HG02840 (cell line): ENCODE data around the gene RBM24.
"Not testable (repeated sequence)": the region's sequence is repeated elsewhere in the genome, so short reads cannot be mapped to it uniquely, and the experiment has no call there.

Experiments used
- ATAC-seq: cut with Tn5 transposase; IDR thresholded peaks from one replicate; pipeline ENCODE4 v1.9.1; 2021; ENCODE audit warnings: mild to moderate bottlenecking, moderate library complexity, moderate number of reproducible peaks; ENCODE audit not compliant: unreplicated experiment, low FRiP score

Gene RBM24

GRCh38 chr6:17289630-17290061 lies 8.5 kb downstream of the RBM24 start:
- no peak for ATAC-seq

DNA sequence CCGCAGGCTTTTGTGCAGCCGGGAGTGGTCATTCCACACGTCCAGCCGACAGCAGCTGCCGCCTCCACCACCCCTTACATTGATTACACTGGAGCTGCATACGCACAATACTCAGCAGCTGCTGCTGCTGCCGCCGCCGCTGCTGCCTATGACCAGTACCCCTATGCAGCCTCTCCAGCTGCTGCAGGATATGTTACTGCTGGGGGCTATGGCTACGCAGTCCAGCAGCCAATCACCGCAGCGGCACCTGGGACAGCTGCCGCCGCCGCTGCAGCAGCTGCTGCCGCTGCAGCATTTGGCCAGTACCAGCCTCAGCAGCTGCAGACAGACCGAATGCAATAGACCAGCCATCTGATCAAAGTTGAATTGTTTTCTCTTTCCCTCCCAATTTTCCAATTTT lies 10.6 kb downstream of the RBM24 start:
- ATAC-seq = no peak

GRCh38 chr6:17292600-17293133 lies 11.5 kb downstream of the RBM24 start:
- ATAC-seq = no peak

- ATAC-seq = no peak
Observed at GRCh38 chr6:17293395-17293794, 12.2 kb downstream of the RBM24 start.

DNA sequence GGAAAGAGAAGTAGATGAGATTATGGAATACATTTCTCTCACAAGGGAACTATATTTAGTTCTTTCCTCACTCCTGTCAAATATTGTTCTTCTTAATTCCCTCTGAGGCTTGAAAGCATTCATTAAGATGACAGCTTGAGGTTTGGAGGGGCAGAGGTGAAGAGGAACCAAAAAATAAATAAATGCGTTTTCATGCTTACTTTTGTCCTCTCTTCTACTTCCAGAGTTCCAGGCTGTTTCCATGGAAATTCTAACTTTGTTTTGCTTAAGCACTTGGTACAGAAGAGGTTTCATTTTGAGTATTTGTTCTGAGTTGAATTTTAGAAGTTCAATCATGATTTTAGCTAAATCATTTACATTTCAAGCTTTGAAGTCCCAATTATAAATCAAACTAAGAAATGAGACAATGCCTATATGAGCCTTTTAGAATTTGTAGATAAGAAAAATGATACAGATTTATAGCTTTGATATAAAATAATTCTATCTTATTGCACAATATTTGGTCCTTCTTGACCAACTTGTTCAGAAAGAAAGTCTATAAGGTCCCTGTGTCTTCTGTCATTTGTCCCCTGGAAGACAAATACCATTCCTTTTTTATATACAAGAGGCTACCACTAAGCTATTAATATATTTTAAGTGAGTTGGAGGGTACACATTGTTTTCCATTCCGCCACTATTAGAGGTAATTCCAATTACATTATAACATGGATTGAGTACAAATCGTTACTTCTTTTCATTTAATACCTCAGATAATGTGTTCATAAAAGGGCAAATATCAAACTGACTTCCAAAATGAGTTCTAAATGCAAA lies 16.3 kb downstream of the RBM24 start:
- ATAC-seq = no peak

DNA sequence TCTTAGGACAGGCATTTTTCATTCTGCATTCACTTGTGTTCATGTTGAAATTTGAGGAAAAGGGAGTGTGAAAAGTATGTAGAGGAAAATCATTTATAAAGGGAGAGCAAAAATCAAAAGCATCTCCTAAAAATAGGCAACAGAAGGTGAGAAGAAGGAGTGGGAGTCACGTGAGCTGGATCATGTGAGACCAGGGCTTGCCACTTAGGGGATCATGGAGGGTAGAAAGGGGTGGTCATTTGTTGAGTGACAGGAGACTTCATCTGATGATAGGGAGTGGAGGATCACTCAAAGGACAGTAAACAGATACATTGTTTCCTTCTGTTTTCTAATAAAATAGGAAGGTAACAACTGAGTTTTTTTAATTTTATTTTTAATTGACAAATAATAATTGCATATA lies 17.1 kb downstream of the RBM24 start:
- ATAC-seq = no peak

DNA sequence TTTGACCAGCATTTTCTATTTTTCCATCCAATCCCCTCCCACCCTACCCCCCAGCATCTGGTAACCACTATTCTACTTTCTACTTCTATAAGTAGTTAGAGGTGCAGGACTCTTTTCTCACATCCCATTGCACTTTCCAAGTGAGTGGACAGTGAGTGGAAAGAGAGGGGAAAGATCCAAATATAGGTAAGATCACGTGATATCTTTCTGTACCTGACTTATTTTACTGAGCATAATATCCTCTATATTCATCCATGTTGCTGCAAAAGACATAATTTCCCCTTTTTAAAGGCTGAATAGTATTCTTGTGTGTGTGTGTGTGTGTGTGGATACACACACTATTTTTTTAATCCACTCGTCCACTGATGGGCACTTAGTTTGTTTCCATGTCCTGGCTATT lies 18.1 kb downstream of the RBM24 start:
- ATAC-seq = no peak

DNA sequence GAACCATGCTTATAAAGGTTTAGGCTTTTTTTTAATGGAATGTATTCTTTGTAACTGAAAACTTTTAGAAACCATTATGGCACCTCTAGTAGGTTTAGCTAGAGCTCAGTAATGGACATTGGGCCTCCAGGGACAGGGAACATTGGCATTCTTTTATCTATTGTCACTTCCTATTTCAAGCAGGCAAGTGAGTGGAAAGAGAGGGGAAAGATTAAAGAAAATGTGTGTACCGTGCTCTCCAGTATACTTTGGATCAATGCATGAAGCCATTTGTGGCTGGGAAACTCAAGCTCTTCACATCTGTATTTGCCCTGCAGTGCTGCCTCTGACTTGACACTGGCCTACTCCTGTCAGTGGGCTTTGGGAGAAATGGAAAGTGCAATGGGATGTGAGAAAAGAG lies 18.6 kb downstream of the RBM24 start:
- no peak for ATAC-seq

GRCh38 chr6:17300637-17301036 lies 19.5 kb downstream of the RBM24 start:
- no peak for ATAC-seq

GRCh38 chr6:17303444-17303843 lies 22.3 kb downstream of the RBM24 start:
- no peak for ATAC-seq

DNA sequence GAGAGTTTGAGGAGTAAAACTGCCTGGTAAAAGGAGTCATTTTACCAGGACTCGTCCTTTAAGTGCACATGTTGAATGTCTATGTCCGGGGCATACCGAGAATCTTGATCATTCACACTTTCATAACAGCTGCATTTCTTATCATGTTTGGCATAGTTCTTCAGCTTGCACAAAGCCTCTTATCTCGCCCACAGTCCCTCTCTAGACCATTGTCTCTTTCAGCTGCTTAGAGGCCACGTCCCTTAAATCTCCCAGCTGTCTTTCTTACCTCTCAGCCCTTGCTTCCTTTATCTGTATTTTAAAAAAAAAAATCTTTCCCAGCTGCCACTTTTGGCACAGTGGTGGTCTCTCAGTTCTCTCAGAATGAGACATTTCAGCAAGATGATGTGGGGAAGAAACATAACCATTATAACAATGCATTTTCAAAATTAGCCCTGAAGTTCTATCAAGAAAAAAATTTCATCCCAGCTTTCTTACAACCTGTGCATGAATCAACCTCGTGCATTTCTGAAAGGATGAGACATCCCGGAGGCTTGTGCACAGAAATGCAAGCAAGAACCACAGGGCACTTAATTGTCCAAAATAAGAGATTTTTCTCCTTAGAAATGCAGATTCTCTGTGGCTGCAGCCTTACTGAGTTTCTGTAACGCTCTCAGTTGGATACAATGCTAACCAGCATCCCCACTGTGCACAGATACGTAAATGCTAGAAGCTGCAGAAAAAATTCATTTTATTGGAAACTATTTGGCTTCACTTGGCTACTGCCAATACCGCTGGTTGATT lies 24.2 kb downstream of the RBM24 start:
- no peak for ATAC-seq

DNA sequence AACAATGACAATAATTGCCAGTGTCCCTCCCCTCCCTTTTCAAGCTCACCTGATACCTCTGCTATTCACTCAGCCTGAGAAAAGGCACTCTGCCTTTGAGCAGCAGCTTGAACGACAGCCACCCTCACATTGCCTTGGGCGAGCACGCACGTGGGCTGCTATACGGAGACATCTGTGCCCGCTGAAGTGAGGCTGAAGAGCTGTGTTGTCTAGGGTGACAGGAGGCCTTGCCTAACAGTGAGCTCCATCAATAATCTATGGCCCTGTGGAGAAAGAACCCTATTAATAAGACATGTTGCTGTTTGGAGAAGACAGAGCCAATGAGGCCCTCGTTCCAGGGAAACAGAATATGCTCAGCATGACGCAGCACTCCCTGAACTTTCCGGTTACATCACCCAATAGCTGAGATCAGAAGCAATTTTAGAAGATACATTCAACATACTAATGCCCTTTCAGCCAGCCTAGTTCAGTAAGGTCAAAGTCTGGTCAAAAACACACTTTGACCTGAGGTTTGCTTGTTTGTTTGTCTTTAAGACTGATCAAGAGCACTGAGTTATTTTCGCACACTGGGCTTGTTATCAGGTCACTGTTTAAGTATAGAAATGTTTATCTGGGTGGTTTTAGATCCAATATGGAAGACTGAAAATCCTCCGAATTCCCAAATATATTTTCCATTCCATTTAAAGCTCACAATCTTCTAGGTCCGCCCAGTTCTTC lies 30.6 kb downstream of the RBM24 start:
- ATAC-seq = no peak

DNA sequence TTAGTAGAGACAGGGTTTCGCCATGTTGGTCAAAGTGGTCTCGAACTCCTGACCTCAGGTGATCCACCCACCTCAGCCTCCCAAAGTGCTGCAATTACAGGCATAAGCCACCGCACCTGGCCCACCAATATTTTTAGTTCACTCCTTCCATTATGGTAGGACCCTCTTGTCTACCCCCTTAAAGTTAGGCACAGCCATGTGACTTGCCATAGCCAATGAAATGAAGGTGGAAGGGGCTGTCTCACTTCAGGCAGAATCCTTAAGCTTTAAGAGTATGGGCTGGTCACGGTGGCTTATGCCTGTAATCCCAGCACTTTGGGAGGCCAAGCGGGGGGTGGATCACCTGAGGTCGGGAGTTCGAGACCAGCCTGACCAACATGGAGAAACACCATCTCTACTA lies 32.1 kb downstream of the RBM24 start:
- ATAC-seq = not testable (repeated sequence)

- ATAC-seq = no peak
Observed at GRCh38 chr6:17313971-17314370, 32.8 kb downstream of the RBM24 start.

DNA sequence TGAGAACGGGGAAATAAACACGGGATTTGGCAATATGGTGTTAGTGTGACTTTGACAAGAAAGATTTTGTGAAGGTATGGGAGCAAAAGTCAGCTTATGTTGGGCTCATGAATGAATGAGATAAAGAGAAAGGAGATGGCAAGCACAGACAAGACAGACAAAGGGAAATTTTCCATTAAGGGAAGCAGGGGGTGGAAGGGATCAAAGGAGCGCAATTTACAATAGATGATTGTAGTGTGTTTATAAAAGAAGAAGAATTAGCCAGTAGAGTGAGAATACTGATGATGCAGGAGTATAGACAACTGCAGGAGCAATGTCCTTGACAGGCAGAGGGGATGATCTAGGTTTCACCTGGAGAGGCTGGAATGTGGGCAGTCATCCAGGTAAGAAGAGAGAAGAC lies 34.1 kb downstream of the RBM24 start:
- ATAC-seq = no peak

- no peak for ATAC-seq
Observed at GRCh38 chr6:17318435-17319165, 37.4 kb downstream of the RBM24 start.

GRCh38 chr6:17320266-17320665 lies 39.1 kb downstream of the RBM24 start:
- ATAC-seq = not testable (repeated sequence)

DNA sequence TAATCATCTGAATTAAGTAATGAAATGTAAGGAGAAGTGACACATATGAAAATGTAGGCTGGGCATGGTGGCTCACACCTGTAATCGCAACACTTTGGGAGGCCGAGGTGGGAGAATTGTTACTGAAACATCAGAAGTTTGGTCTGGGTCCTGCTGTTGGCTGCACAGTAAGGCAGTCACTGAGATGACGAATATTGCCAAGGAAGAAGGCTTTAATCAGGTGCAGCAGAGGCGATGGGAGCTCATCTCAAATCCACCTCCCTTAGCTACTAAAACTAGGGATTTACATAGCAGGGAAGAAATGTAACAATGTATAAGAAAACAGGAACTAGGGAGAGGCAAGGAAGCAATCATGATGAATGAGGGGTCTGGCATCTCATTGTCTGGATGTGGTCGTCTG lies 50.1 kb downstream of the RBM24 start:
- no peak for ATAC-seq

DNA sequence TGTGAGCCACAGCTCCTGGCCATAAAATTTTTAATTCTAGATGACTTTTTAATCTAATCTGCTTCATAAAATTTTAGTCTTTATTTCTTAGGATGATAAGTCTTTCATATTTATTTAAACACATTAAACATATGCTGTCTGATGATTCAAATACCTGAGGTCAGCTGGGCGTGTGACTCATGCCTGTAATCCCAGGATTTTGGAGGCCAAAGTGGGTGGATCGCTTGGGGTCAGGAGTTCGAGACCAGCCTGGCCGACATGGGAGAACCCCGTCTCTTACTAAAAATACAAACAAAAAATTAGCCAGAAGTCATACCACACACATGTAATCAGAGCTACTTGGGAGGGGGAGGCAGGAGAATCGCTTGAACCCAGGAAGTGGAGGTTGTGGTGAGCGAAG lies 53.1 kb downstream of the RBM24 start:
- no peak for ATAC-seq

DNA sequence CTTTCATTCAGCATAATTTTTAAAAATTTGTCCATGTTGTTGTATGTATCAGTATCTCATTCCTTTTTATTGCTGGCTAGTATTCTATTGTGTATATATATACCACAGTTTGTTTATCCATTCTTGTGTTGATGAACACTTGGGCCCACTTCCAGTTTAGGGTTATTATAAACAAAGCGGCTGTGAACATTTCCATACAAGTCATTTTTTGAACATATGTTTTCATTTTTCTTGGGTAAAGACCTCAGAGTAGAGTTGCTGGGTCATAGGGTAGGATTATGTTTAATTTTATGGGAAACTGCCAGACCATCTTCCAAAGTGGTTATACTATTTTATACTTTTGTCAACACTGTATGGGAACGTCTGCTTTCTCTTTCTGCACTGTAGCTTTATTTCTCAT lies 55.3 kb downstream of the RBM24 start:
- no peak for ATAC-seq
